K562 (cell line): Measurements from ENCODE around the gene PLXND1. TPM values are rescaled to one million over a fixed set of nuclear protein-coding genes. Genes with fewer than 3 reads are reported as not detected.

Source experiments
- ATAC-seq: fragments of 200-7000 bp; cut with Tn5 transposase; 3 replicates; pipeline ENCODE4 v1.9.1; 2020; ENCODE audit warnings: moderate library complexity
- BruUV-seq: library from RNA; stranded (reverse); fragments of 400-500 nt; replicated peaks from 2 replicates; lab custom pipeline; 2021; lab: Mats Ljungman, UMichigan
- CTCF ChIA-PET: fragments of 300-600 bp; formaldehyde crosslinking; extraction: SDS; loops from one replicate; lab custom pipeline; 2021; ENCODE audit warnings: low intra/inter-chr PET ratio; lab: Yijun Ruan, JAX
- POLR2A ChIA-PET: fragments of 300-600, 350-650 bp; sonication (Branson Sonifier 250); formaldehyde crosslinking; extraction: SDS; loops from one replicate; lab custom pipeline; 2021; ENCODE audit warnings: antibody characterized with exemption, inconsistent platforms; lab: Yijun Ruan, JAX
- DNase-seq, 4 experiments: peaks; one replicate each; pipeline versions ENCODE4 v3.0.0 to v3.0.0-alpha.2; 2011 to 2018; ENCODE audit warnings: low spot score in 3 of 4, mixed read lengths in 3 of 4; ENCODE audit errors: extremely low read depth in 1 of 4
- FAIRE-seq: peaks from 2 replicates; lab custom pipeline; 2011; peaks lifted over from hg19 to GRCh38; lab: Jason Lieb, UNC
- H2AFZ ChIP-seq: 2 replicates; pipeline ENCODE4 v1.6.0; 2011; ENCODE audit warnings: low read depth, low read length, control low read depth, inconsistent platforms
- H3K27ac ChIP-seq: fragments of 200-600 bp; 3 replicates; pipeline ENCODE4 v1.8.0; 2011; ENCODE audit warnings: low read depth, mild to moderate bottlenecking, control low read depth, inconsistent platforms, low read length, moderate library complexity, mixed read lengths; ENCODE audit errors: extremely low read depth
- H3K27me3 ChIP-seq, 2 experiments: fragments of 300-600 bp in 1 of 2; 2 replicates in 1 of 2; 3 replicates in 1 of 2; pipeline versions ENCODE4 v1.6.0 to v1.8.0; 2011; ENCODE audit warnings: inconsistent platforms in 2 of 2, low read length in 2 of 2, mild to moderate bottlenecking in 1 of 2, mixed read lengths in 1 of 2, moderate library complexity in 1 of 2; ENCODE audit not compliant: control insufficient read depth in 2 of 2, insufficient read depth in 2 of 2
- H3K36me3 ChIP-seq: fragments of 300-600 bp; 3 replicates; pipeline ENCODE4 v1.8.0; 2011; ENCODE audit warnings: mild to moderate bottlenecking, low read length, inconsistent platforms; ENCODE audit not compliant: control insufficient read depth, insufficient read depth
- H3K4me1 ChIP-seq, 2 experiments: fragments of 200-600 bp in 1 of 2; replicated peaks in 1 of 2; 2 replicates in 1 of 2; 3 replicates in 1 of 2; pipeline versions ENCODE4 v1.5.1 to v1.8.0; 2011; ENCODE audit warnings: inconsistent platforms in 2 of 2, low read length in 2 of 2, mild to moderate bottlenecking in 1 of 2, mixed read lengths in 1 of 2, moderate library complexity in 1 of 2; ENCODE audit not compliant: control insufficient read depth in 2 of 2, insufficient read depth in 2 of 2
- H3K4me2 ChIP-seq: 2 replicates; pipeline ENCODE4 v1.6.1; 2011; ENCODE audit warnings: low read length, control low read depth, inconsistent platforms, mixed read lengths; ENCODE audit not compliant: insufficient read depth
- H3K4me3 ChIP-seq: fragments of 200-600 bp; sonication (generic), shearing (Covaris generic); 2 replicates; pipeline ENCODE4 v1.5.1; 2016; ENCODE audit warnings: control low read depth, inconsistent platforms
- H3K79me2 ChIP-seq: fragments of 200-600 bp; 3 replicates; pipeline ENCODE4 v1.8.0; 2011; ENCODE audit warnings: low read length, inconsistent platforms; ENCODE audit not compliant: control insufficient read depth, insufficient read depth
- H3K9ac ChIP-seq, 2 experiments: 2 replicates each; pipeline versions ENCODE4 v1.6.0 to v1.6.1; 2011; ENCODE audit warnings: low read depth in 2 of 2, low read length in 2 of 2, control low read depth in 1 of 2, inconsistent platforms in 1 of 2, mild to moderate bottlenecking in 1 of 2, mixed read lengths in 1 of 2; ENCODE audit not compliant: insufficient read depth in 1 of 2
- H3K9me1 ChIP-seq: one replicate; pipeline ENCODE4 v1.6.0; 2011; ENCODE audit warnings: inconsistent platforms, mild to moderate bottlenecking, low read length, moderate library complexity; ENCODE audit not compliant: control insufficient read depth, insufficient read depth
- H3K9me3 ChIP-seq: replicated peaks from 2 replicates; pipeline ENCODE4 v1.5.1; 2011; ENCODE audit warnings: low read depth, low read length, inconsistent platforms; ENCODE audit not compliant: control insufficient read depth, insufficient read depth
- H4K20me1 ChIP-seq: replicated peaks from 2 replicates; pipeline ENCODE4 v1.6.1; 2011; ENCODE audit warnings: low read length, inconsistent platforms, mixed read lengths; ENCODE audit not compliant: control insufficient read depth, insufficient read depth
- C11orf30 ChIP-seq: fragments of 450-650 bp; IDR thresholded peaks from 2 replicates; pipeline ENCODE4 v1.6.1; 2016; ENCODE audit warnings: low read depth, mild to moderate bottlenecking
- DLX4 ChIP-seq: fragments of 250-450 bp; sonication (Bioruptor Pico); IDR thresholded peaks from 2 replicates; pipeline ENCODE4 v1.6.1; 2021; ENCODE audit warnings: mild to moderate bottlenecking
- HOMEZ ChIP-seq: fragments of 250-450 bp; sonication (Bioruptor Pico); IDR thresholded peaks from 2 replicates; pipeline ENCODE4 v1.4.0; 2020; ENCODE audit warnings: mild to moderate bottlenecking, moderate library complexity
- POU5F1 ChIP-seq: fragments of 150-350 bp; IDR thresholded peaks from 2 replicates; pipeline ENCODE4 v1.6.1; 2014; ENCODE audit warnings: borderline replicate concordance, low read length, low read depth, mild to moderate bottlenecking; ENCODE audit not compliant: partially characterized antibody
- PURB ChIP-seq: sonication (generic); formaldehyde crosslinking; IDR thresholded peaks from 2 replicates; pipeline ENCODE4 v1.9.0; 2021; ENCODE audit warnings: low read depth, mild to moderate bottlenecking, missing genetic modification reagents
- SAFB2 ChIP-seq: fragments of 200-400 bp; formaldehyde crosslinking; IDR thresholded peaks from 2 replicates; pipeline ENCODE4 v1.6.1; 2018; ENCODE audit warnings: borderline replicate concordance, low read length, low read depth, moderate library complexity; ENCODE audit not compliant: severe bottlenecking
- ZBTB26 ChIP-seq: fragments of 450-650 bp; formaldehyde crosslinking; IDR thresholded peaks from 2 replicates; pipeline ENCODE4 v1.4.0; 2022; ENCODE audit warnings: missing genetic modification characterization
- ZBTB49 ChIP-seq: sonication (generic); formaldehyde crosslinking; IDR thresholded peaks from 2 replicates; pipeline ENCODE4 v1.8.0; 2022; ENCODE audit warnings: missing genetic modification reagents, mild to moderate bottlenecking, borderline replicate concordance
- ZBTB8A ChIP-seq: fragments of 450-650 bp; IDR thresholded peaks from 2 replicates; pipeline ENCODE4 v1.6.1; 2018; ENCODE audit warnings: mild to moderate bottlenecking, moderate library complexity; ENCODE audit not compliant: partially characterized antibody
- ZNF3 ChIP-seq: fragments of 250-450 bp; sonication (Bioruptor Pico); IDR thresholded peaks from 2 replicates; pipeline ENCODE4 v1.5.0; 2021; ENCODE audit warnings: mild to moderate bottlenecking, moderate library complexity
- ZNF668 ChIP-seq: fragments of 250-450 bp; sonication (Bioruptor Pico); IDR thresholded peaks from 2 replicates; pipeline ENCODE4 v1.8.0; 2022; ENCODE audit warnings: mild to moderate bottlenecking, inconsistent platforms
- ZNF764 ChIP-seq: fragments of 250-450 bp; sonication (Bioruptor Pico); IDR thresholded peaks from 2 replicates; pipeline ENCODE4 v1.4.0; 2020; ENCODE audit warnings: low read depth, mild to moderate bottlenecking, moderate library complexity
- WGBS: fragments of 100-300 bp; shearing (Covaris generic); methylation state at CpG from one replicate; pipeline ENCODE4 v1.1.6; 2016; ENCODE audit warnings: low coverage, mixed read lengths; ENCODE audit not compliant: insufficient coverage; ENCODE audit errors: missing lambda C conversion rate; 5-methylcytosine and 5-hydroxymethylcytosine counted together
- in situ Hi-C: fragments of 300-500 bp; cut with MboI; formaldehyde crosslinking; loops from 4 replicates; pipeline ENCODE4 v1.15.0; 2018; ENCODE audit warnings: inconsistent platforms, mixed read lengths
- intact Hi-C: fragments of 100-400 bp; cut with micrococcal nuclease; formaldehyde crosslinking; loops from 2 replicates; pipeline ENCODE4 v1.14.2; 2022
- polyA plus RNA-seq, 8 experiments: library from polyadenylated mRNA; depleted of rRNA in 4 of 8; stranded (reverse) in 5 of 8; unstranded in 3 of 8; fragments of >200 nt; fragmentation: Nextera tagmentation in 2 of 8; fragmentation: Illumina TruSeq in 1 of 8; extraction: Ambion mirVana in 2 of 8; extraction: Trizol in 1 of 8; gene quantifications; 2 replicates each; pipeline versions ENCODE4 v1.2.1 to v1.2.3, GENCODE V29; 2011 to 2014; ENCODE audit warnings: inconsistent platforms in 1 of 8, missing spikeins in 1 of 8
- total RNA-seq, 7 experiments: library from RNA; depleted of rRNA in 6 of 7; stranded (reverse); fragments of >200 nt in 6 of 7; fragmentation: Illumina TruSeq in 2 of 7; extraction: Trizol in 2 of 7; gene quantifications; 2 replicates each; pipeline versions ENCODE4 v1.2.1 to v1.2.3, GENCODE V29; 2011 to 2021; ENCODE audit warnings: low replicate concordance in 1 of 7

PLXND1 gene
- total and polyA plus RNA-seq, 9 of the 15 experiments (the other 6 are each of a cell fraction or from before 2014, with no cell fraction given): 0.34 to 28.8 (median 14.0) TPM

GRCh38 chr3:129506231-129506742, 100.2 kb downstream of the PLXND1 start:
- Histone ChIP-seq H3K27me3 (no peaks in the 10 kb centered on the region), H3K4me1 (no peaks in the 10 kb centered on the region; a peak in 1 of 5 replicates), H3K9me1 (no peaks in the 10 kb centered on the region), H3K9ac (no peak overlapping the region), H4K20me1 (no peaks in the 10 kb centered on the region), H3K36me3 (0 out of 3 replicates have a peak, but pooled peaks cover 3% of the 10 kb centered on the region), H2AFZ (no peak overlapping the region), H3K4me2 (no peak overlapping the region), H3K9me3 (no peaks in the 10 kb centered on the region), H3K79me2 (no peaks in the 10 kb centered on the region), H3K4me3 (no peak overlapping the region), H3K27ac (no peak overlapping the region)
- DNase-seq (no peak), FAIRE-seq (no peak), ATAC-seq (no peak)
- BruUV-seq: no TSS peak
- ChIA-PET CTCF (no interaction called here), POLR2A (no interaction called here)
- intact Hi-C loops: no loop called here
- TF ChIP-seq ZBTB8A: no peak
- TF ChIP-seq ZNF3 (CRISPR knock-in tag): no peak
- no peak for TF ChIP-seq SAFB2
- TF ChIP-seq ZNF764 (CRISPR knock-in tag): no peak
- TF ChIP-seq ZBTB49: no peak
- TF ChIP-seq ZNF668 (CRISPR knock-in tag): no peak
- no peak for TF ChIP-seq ZBTB26
- TF ChIP-seq POU5F1: no peak
- no peak for TF ChIP-seq C11orf30
- TF ChIP-seq DLX4 (CRISPR knock-in tag): no peak
- no peak for TF ChIP-seq HOMEZ (CRISPR knock-in tag)
- TF ChIP-seq PURB (CRISPR knock-in tag): no peak
- in situ Hi-C loops: no loop called here
- WGBS: 73% methylated on average over 9 of the region's 9 CpGs
